GM12891 (cell line): ENCODE measurements around the gene ZFAND3.

Experiments used
- PAX5 ChIP-seq: IDR thresholded peaks from 2 replicates; pipeline ENCODE4 v1.6.1; 2011; ENCODE audit warnings: low read length, moderate library complexity, mild to moderate bottlenecking; ENCODE audit not compliant: insufficient read depth, severe bottlenecking
- POLR2A ChIP-seq: IDR thresholded peaks from 2 replicates; pipeline ENCODE4 v1.6.1; 2011; ENCODE audit warnings: low read depth, low read length, control low read depth
- POLR2AphosphoS5 ChIP-seq: IDR thresholded peaks from 2 replicates; pipeline ENCODE4 v1.6.1; 2011; ENCODE audit warnings: low read depth, low read length, control low read depth
- POU2F2 ChIP-seq: IDR thresholded peaks from 2 replicates; pipeline ENCODE4 v1.6.1; 2011; ENCODE audit warnings: low read depth, mild to moderate bottlenecking, control low read depth, low read length, moderate library complexity
- SPI1 ChIP-seq: IDR thresholded peaks from 2 replicates; pipeline ENCODE4 v1.6.1; 2011; ENCODE audit warnings: low read depth, low read length, control low read depth
- TAF1 ChIP-seq: IDR thresholded peaks from 2 replicates; pipeline ENCODE4 v1.6.1; 2011; ENCODE audit warnings: low read depth, low read length, control low read depth

GRCh38 chr6:37941871-37942270 is 122.3 kb downstream of the ZFAND3 start:
- TF ChIP-seq POLR2AphosphoS5 (no peak), TAF1 (no peak), POLR2A (no peak), SPI1 (no peak), PAX5 (no peak), POU2F2 (no peak)
